ENCODE results near the gene PTCHD1.

The PTCHD1 gene

GRCh38 chrX:23383411-23383810 is 48.8 kb downstream of the PTCHD1 start:
- no peak for DNase-seq (ENCODE audit: low read depth)
- no peak overlapping the region for H3K4me3 ChIP-seq (ENCODE audit: low read depth, low read length)
- TF ChIP-seq, protein P1, sequence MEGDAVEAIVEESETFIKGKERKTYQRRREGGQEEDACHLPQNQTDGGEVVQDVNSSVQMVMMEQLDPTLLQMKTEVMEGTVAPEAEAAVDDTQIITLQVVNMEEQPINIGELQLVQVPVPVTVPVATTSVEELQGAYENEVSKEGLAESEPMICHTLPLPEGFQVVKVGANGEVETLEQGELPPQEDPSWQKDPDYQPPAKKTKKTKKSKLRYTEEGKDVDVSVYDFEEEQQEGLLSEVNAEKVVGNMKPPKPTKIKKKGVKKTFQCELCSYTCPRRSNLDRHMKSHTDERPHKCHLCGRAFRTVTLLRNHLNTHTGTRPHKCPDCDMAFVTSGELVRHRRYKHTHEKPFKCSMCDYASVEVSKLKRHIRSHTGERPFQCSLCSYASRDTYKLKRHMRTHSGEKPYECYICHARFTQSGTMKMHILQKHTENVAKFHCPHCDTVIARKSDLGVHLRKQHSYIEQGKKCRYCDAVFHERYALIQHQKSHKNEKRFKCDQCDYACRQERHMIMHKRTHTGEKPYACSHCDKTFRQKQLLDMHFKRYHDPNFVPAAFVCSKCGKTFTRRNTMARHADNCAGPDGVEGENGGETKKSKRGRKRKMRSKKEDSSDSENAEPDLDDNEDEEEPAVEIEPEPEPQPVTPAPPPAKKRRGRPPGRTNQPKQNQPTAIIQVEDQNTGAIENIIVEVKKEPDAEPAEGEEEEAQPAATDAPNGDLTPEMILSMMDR (IDR thresholded peaks at IDR 0.05; ENCODE audit: control insufficient read depth, extremely low read depth, insufficient read depth): no peak

DNA sequence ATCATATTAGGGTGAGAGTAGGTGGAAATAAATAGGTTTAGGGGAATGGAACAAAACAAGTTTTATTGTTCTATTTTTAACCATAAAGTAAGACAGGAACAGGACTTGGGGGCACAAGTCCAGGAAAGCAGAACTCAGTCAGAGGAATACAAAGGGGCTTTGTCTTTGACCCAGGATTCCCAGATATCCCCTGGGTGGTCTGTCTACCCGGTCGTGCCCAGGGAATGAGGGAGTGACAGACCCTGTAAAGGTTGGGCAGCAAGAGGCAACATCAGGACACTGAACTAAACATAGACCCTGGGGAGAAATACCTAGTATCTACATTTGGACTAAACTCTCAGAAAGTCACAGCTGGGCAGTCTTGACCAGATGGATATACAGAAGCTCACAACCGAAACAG is 50.6 kb downstream of the PTCHD1 start:
- no peak overlapping the region for H3K4me3 ChIP-seq (ENCODE audit: low read depth, low read length)
- DNase-seq (ENCODE audit: low read depth): no peak
- TF ChIP-seq, protein P1 (IDR thresholded peaks at IDR 0.05; ENCODE audit: control insufficient read depth, extremely low read depth, insufficient read depth): no peak

GRCh38 chrX:23386260-23386659 is 51.6 kb downstream of the PTCHD1 start:
- H3K4me3 ChIP-seq (ENCODE audit: low read depth, low read length): no peak overlapping the region
- no peak for DNase-seq (ENCODE audit: low read depth)
- TF ChIP-seq, protein P1 (IDR thresholded peaks at IDR 0.05; ENCODE audit: control insufficient read depth, extremely low read depth, insufficient read depth): no peak

GRCh38 chrX:23386726-23387125 is 52.1 kb downstream of the PTCHD1 start:
- no peak for DNase-seq (ENCODE audit: low read depth)
- TF ChIP-seq, protein P1 (IDR thresholded peaks at IDR 0.05; ENCODE audit: control insufficient read depth, extremely low read depth, insufficient read depth): no peak

GRCh38 chrX:23387550-23388184 is 53.0 kb downstream of the PTCHD1 start:
- TF ChIP-seq, protein P1 (IDR thresholded peaks at IDR 0.05; ENCODE audit: control insufficient read depth, extremely low read depth, insufficient read depth): no peak
- H3K4me3 ChIP-seq (ENCODE audit: low read depth, low read length): no peak overlapping the region
- no peak for DNase-seq (ENCODE audit: low read depth)

More at GRCh38 chrX:23386726-23387125, 52.1 kb downstream of the PTCHD1 start:
- H3K4me3 ChIP-seq (ENCODE audit: low read depth, low read length): no peak overlapping the region

- no peak for DNase-seq (ENCODE audit: low read depth)
- TF ChIP-seq, protein P1 (IDR thresholded peaks at IDR 0.05; ENCODE audit: control insufficient read depth, extremely low read depth, insufficient read depth): no peak
- H3K4me3 ChIP-seq (ENCODE audit: low read depth, low read length): no peak overlapping the region
Measured at GRCh38 chrX:23389196-23389792, 54.6 kb downstream of the PTCHD1 start.

- DNase-seq (ENCODE audit: low read depth): no peak
- no peak overlapping the region for H3K4me3 ChIP-seq (ENCODE audit: low read depth, low read length)
- TF ChIP-seq, protein P1 (IDR thresholded peaks at IDR 0.05; ENCODE audit: control insufficient read depth, extremely low read depth, insufficient read depth): no peak
Measured at GRCh38 chrX:23390979-23391378, 56.3 kb downstream of the PTCHD1 start.

Measured in LNCaP clone FGC (cell line).